IgD-negative memory B cell (primary cell): ENCODE results near the gene OR1L8. TPM values are rescaled to one million over a fixed set of nuclear protein-coding genes. Genes with fewer than 3 reads are reported as not detected.
"Not testable (repeated sequence)": the region's sequence is repeated elsewhere in the genome, so short reads cannot be mapped to it uniquely, and the experiment has no call there.

Experiments
- H3K27ac Mint-ChIP-seq, 3 donors: one replicate each; pipeline ENCODE4 v1.8.0; 2020 to 2022; ENCODE audit warnings: mild to moderate bottlenecking in 3 of 3, mixed read lengths in 3 of 3, moderate library complexity in 1 of 3
- H3K27me3 Mint-ChIP-seq: one replicate; pipeline ENCODE4 v1.8.0; 2021; ENCODE audit warnings: mixed read lengths
- H3K36me3 Mint-ChIP-seq: one replicate; pipeline ENCODE4 v1.8.0; 2020; ENCODE audit warnings: mild to moderate bottlenecking, mixed read lengths
- H3K4me1 Mint-ChIP-seq, 3 donors: one replicate each; pipeline ENCODE4 v1.8.0; 2020 to 2022; ENCODE audit warnings: mixed read lengths in 3 of 3, mild to moderate bottlenecking in 1 of 3
- H3K4me3 Mint-ChIP-seq, 4 donors: one replicate each; pipeline ENCODE4 v1.8.0; 2020 to 2022; ENCODE audit warnings: mild to moderate bottlenecking in 4 of 4, mixed read lengths in 4 of 4, moderate library complexity in 3 of 4
- H3K9me3 Mint-ChIP-seq, 3 donors: one replicate each; pipeline ENCODE4 v1.8.0; 2020 to 2021; ENCODE audit warnings: mixed read lengths in 3 of 3, mild to moderate bottlenecking in 1 of 3
- polyA plus RNA-seq: library from polyadenylated mRNA; unstranded; fragments of 300-500 nt; fragmentation: Illumina TruSeq; gene quantifications from one replicate; pipeline ENCODE4 v1.2.3, GENCODE V29; 2021

OR1L8 gene
- polyA plus RNA-seq, 1 donor from 2014 or later, result not detected

DNA sequence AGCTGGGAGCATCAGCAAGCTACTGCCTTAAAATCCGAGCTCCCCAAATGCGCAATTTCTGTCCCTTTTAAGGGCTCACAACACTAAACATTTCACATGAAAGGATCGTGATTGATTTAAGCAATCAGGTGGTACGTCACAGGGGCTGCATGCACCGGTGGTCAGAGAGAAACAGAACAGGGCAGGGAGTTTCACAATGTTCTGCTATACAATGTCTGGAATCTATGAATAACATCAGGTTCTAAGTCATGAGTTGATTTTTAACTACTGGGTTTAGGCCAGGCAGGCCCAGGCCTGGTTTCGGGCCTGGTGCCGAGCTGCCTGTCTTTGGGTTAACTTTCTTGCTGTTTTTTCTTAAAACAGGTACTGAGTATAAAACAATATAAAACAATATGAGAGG, 46.1 kb downstream of the OR1L8 start:
- H3K27me3 Mint-ChIP-seq, H3K27ac Mint-ChIP-seq, H3K4me3 Mint-ChIP-seq, H3K4me1 Mint-ChIP-seq, H3K9me3 Mint-ChIP-seq, H3K36me3 Mint-ChIP-seq: not testable (repeated sequence)

- Mint-ChIP-seq H3K27me3 (no peaks in the 10 kb centered on the region), H3K36me3 (no peaks in the 10 kb centered on the region), H3K4me1 (no peaks in the 10 kb centered on the region), H3K9me3 (peaks cover 0 to 3% (median 0%) of the 10 kb centered on the region in 3 donors), H3K4me3 (no peak overlapping the region), H3K27ac (no peak overlapping the region)
Measured at GRCh38 chr9:122536134-122536533, 47.0 kb downstream of the OR1L8 start.

- H3K4me1 Mint-ChIP-seq, H3K4me3 Mint-ChIP-seq, H3K36me3 Mint-ChIP-seq, H3K9me3 Mint-ChIP-seq, H3K27ac Mint-ChIP-seq, H3K27me3 Mint-ChIP-seq: not testable (repeated sequence)
Measured at GRCh38 chr9:122531157-122531556, 52.0 kb downstream of the OR1L8 start.

DNA sequence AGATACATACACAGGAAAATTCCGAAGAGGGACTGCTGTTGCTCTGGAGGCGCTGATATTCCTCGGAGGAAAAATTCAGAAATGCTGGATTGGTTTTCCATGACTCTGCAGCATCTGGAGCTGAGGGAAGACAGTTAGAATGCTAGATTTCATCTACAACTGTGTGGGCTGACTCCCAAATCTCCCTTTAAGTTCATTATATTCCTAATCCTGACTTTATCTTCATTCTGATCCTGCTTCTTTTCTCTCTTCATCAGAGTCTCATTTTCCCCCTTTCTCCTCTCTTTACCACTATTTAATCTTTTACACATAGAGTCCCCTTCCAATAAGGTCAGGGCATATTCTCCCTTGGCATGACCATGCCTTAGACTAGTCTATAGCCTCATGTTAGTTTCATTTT, 56.0 kb downstream of the OR1L8 start, which contains the start of gene OR1N1:
Gene OR1N1, minus strand, starts transcription at position 101 of the 400 bp plus-strand sequence. Its CDS starts 0 bp downstream, at position 101.
- no peaks in the 10 kb centered on the region for H3K4me1 Mint-ChIP-seq
- H3K4me3 Mint-ChIP-seq, result no peak within 1 kb of the TSS
- H3K36me3 Mint-ChIP-seq, result peaks cover 2% of the 10 kb centered on the region
- no peaks in the 10 kb centered on the region for H3K9me3 Mint-ChIP-seq
- peaks cover 17% of the 10 kb centered on the region for H3K27me3 Mint-ChIP-seq
- H3K27ac Mint-ChIP-seq, result no peak within 1 kb of the TSS

DNA sequence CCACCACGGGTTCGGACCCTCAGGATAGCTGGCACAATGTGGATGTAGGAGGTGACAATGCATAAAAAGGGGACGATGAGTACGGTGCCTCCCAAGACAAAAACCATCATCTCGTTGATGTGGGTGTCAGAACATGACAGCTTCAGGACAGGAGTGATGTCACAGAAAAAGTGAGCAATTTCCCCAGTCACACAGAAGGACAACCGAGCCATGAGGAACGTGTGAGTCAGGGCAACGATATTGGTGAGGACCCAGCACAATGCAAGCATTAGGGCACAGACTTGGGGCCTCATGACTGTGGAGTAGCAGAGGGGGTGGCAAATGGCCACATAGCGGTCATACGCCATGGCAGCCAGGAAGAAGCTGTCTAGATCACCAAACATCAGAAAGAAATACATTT, 56.6 kb downstream of the OR1L8 start:
- Mint-ChIP-seq H3K4me1 (no peaks in the 10 kb centered on the region), H3K36me3 (peaks cover 2% of the 10 kb centered on the region), H3K9me3 (no peaks in the 10 kb centered on the region), H3K27me3 (peaks cover 17% of the 10 kb centered on the region), H3K27ac (no peak overlapping the region), H3K4me3 (no peak overlapping the region)

- Mint-ChIP-seq H3K4me1 (no peaks in the 10 kb centered on the region), H3K9me3 (no peaks in the 10 kb centered on the region), H3K27ac (no peak overlapping the region), H3K36me3 (no peaks in the 10 kb centered on the region), H3K4me3 (no peak overlapping the region), H3K27me3 (peaks cover 7% of the 10 kb centered on the region)
Measured at GRCh38 chr9:122519376-122519775, 63.8 kb downstream of the OR1L8 start.

GRCh38 chr9:122518841-122519240, 64.3 kb downstream of the OR1L8 start, which contains the start of gene OR1J4:
Gene OR1J4 (plus strand): TSS chr9:122519141. CDS start chr9:122519141, 0 bp downstream.
- peaks cover 5% of the 10 kb centered on the region for H3K27me3 Mint-ChIP-seq
- no peaks in the 10 kb centered on the region for H3K4me1 Mint-ChIP-seq
- H3K4me3 Mint-ChIP-seq, result no peak within 1 kb of the TSS
- H3K9me3 Mint-ChIP-seq, result no peaks in the 10 kb centered on the region
- no peak within 1 kb of the TSS for H3K27ac Mint-ChIP-seq
- H3K36me3 Mint-ChIP-seq, result no peaks in the 10 kb centered on the region

DNA sequence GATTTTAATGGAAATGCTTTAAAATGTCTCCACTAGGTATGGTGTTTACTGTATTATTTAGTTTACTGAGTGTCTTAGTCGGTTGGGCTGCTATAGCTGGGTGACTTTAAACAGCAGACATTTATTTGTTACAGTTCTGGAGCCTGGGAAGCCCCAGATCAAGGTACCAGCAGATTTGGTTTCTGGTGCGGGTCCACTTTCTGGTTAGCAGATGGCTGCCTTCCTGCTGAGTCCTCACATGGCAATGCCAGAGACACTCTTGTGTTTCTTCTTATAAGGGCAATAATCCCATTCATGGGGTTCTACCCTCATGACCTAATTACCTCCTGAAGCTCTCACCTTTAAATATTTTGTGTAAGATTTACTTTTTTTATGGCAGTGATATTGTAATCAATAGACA, 65.0 kb downstream of the OR1L8 start:
- Mint-ChIP-seq H3K9me3 (no peaks in the 10 kb centered on the region), H3K36me3 (no peaks in the 10 kb centered on the region), H3K27ac (no peak overlapping the region), H3K4me3 (no peak overlapping the region), H3K4me1 (no peaks in the 10 kb centered on the region), H3K27me3 (peaks cover 2% of the 10 kb centered on the region)

Other genes with a start within 250 kb of the OR1L8 start
- 17.5 TPM for gene PTGS1, start 212.4 kb downstream of the OR1L8 start, polyA plus RNA-seq
- not detected for gene OR1J1, start 105.5 kb downstream of the OR1L8 start, polyA plus RNA-seq
- gene OR1J2, start 72.6 kb downstream of the OR1L8 start, polyA plus RNA-seq, result not detected
- gene OR1J4, start 64.2 kb downstream of the OR1L8 start, polyA plus RNA-seq, result not detected
- not detected for gene OR1N1, start 56.1 kb downstream of the OR1L8 start, polyA plus RNA-seq
- gene OR1N2, start 30.3 kb downstream of the OR1L8 start, polyA plus RNA-seq, result not detected
- not detected for gene OR1Q1, start 31.4 kb upstream of the OR1L8 start, polyA plus RNA-seq
- gene OR1B1, start 74.2 kb upstream of the OR1L8 start, polyA plus RNA-seq, result not detected
- gene OR1L1, start 78.3 kb upstream of the OR1L8 start, polyA plus RNA-seq, result 0.99 TPM
- gene OR1L3, start 91.7 kb upstream of the OR1L8 start, polyA plus RNA-seq, result not detected
- gene OR1L4, start 140.6 kb upstream of the OR1L8 start, polyA plus RNA-seq, result not detected
- gene OR1L6, start 158.9 kb upstream of the OR1L8 start, polyA plus RNA-seq, result not detected
- not detected for gene OR5C1, start 205.5 kb upstream of the OR1L8 start, polyA plus RNA-seq
- gene OR1K1, start 216.7 kb upstream of the OR1L8 start, polyA plus RNA-seq, result not detected
- gene PDCL, start 245.2 kb upstream of the OR1L8 start, polyA plus RNA-seq, result 8.2 TPM